Ovary (tissue), 9 donors: ENCODE results near the gene PHC2. TPM values are rescaled to one million over a fixed set of nuclear protein-coding genes. Genes with fewer than 3 reads are reported as not detected.

Source experiments
- DNase-seq, 5 donors: peaks; one replicate each; pipeline ENCODE4 v3.0.0-alpha.2; 2019 to 2020
- H3K27ac ChIP-seq, 2 donors: fragments of 200-600 bp; one replicate each; pipeline versions ENCODE4 v1.5.1 to v1.8.0; 2019 to 2022
- H3K27me3 ChIP-seq: fragments of 200-600 bp; one replicate; pipeline ENCODE4 v1.8.0; 2022
- H3K36me3 ChIP-seq: fragments of 200-600 bp; sonication (generic); one replicate; pipeline ENCODE4 v1.5.1; 2019
- H3K4me1 ChIP-seq: one replicate; pipeline ENCODE4 v1.8.1; 2013; ENCODE audit warnings: mild to moderate bottlenecking, moderate library complexity; ENCODE audit not compliant: insufficient read depth
- H3K4me3 ChIP-seq: fragments of 200-600 bp; sonication (generic); one replicate; pipeline ENCODE4 v1.5.1; 2017
- H3K9me3 ChIP-seq, 2 donors: fragments of 200-600 bp in 1 of 2; sonication (generic) in 1 of 2; one replicate each; pipeline versions ENCODE4 v1.5.1 to v1.8.1; 2013 to 2019; ENCODE audit warnings: mild to moderate bottlenecking in 1 of 2, moderate library complexity in 1 of 2
- EP300 ChIP-seq: sonication (generic); formaldehyde crosslinking; IDR thresholded peaks from one replicate; pipeline ENCODE4 v1.6.1; 2017; ENCODE audit warnings: antibody characterized with exemption
- POLR2A ChIP-seq: fragments of 450-650 bp; IDR thresholded peaks from one replicate; pipeline ENCODE4 v1.6.1; 2017; ENCODE audit warnings: antibody characterized with exemption, mild to moderate bottlenecking, moderate library complexity
- WGBS, 3 donors: extraction: QIAGEN DNeasy Blood & Tissue Kit in 1 of 3; methylation state at CpG; one replicate each; pipeline versions ENCODE4 v1.1.5 to v1.1.7; 2013 to 2017; 5-methylcytosine and 5-hydroxymethylcytosine counted together
- intact Hi-C, 4 donors: fragments of 100-400 bp; cut with DNase I; formaldehyde crosslinking; loops; one replicate each; pipeline versions ENCODE4 v1.11.0 to v1.15.1; 2022 to 2023
- polyA plus RNA-seq, 2 donors: library from polyadenylated mRNA; stranded (reverse); fragments of 200-250 nt in 1 of 2; fragments of 350-450 nt in 1 of 2; fragmentation: Illumina TruSeq in 1 of 2; extraction: RNeasy Lipid Tissue Mini Kit (QIAGEN cat#74804) in 1 of 2; gene quantifications; one replicate each; pipeline ENCODE4 v1.2.3, GENCODE V29; 2013 to 2014
- total RNA-seq, 7 donors: library from RNA; depleted of rRNA in 2 of 7; stranded (reverse); fragments of >200 nt in 2 of 7; fragmentation: NEBNext Ultra II Directional in 3 of 7; extraction: Animal tissue kit (Norgen Biotek cat#: 25700) in 3 of 7; gene quantifications; one replicate each; pipeline versions ENCODE4 v1.1.0 to v1.2.4, GENCODE V29; 2016 to 2023
- TF ChIP-seq, protein P1 (sequence below), 3 donors: fragments of 450-650 bp in 2 of 3; fragments of 200-600 bp in 1 of 3; IDR thresholded peaks; one replicate each; pipeline versions ENCODE4 v1.5.1 to v1.8.0; 2016 to 2022; ENCODE audit warnings: antibody characterized with exemption in 3 of 3, mild to moderate bottlenecking in 1 of 3
- donor health status: DM: no; HTN: no; CAD: no; lungs with moderate emphysema.
- donor health status: DM: no; HTN: no; CAD: no.
- donor health status: Bipolar disorder and iron deficiency.
- donor health status: DM: yes; HTN: yes; CAD: no.
- donor health status: DM: no; HTN: no; CAD: no.
- donor health status: DM: yes; HTN: yes; CAD: no.

PHC2 gene
- total and polyA plus RNA-seq, 9 donors, result 52.3 to 101 (median 85.5) TPM

DNA sequence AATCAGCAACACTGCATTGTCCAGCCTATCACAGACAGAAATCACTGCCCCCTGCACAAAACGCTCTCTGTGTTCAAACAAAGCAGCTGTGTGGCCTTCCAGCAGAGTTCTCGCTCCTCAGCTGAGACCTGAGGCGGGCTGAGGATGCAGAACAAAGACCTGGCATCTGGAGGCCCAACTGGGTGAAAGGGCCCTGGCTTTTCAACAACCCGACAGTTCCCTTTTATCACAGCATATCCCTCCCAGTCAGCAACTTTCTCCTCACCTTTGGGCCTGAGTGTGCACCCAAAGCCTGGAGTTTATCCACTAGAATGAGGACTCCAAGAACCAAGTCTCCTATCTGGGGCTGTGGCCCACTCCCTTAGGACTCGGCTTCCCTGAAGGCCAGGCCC lies 67.4 kb downstream of the PHC2 start:
- WGBS, 3 donors, result 22 to 59% (median 35%) methylated on average over 5 of the region's 5 CpGs
- TF ChIP-seq, protein P1, sequence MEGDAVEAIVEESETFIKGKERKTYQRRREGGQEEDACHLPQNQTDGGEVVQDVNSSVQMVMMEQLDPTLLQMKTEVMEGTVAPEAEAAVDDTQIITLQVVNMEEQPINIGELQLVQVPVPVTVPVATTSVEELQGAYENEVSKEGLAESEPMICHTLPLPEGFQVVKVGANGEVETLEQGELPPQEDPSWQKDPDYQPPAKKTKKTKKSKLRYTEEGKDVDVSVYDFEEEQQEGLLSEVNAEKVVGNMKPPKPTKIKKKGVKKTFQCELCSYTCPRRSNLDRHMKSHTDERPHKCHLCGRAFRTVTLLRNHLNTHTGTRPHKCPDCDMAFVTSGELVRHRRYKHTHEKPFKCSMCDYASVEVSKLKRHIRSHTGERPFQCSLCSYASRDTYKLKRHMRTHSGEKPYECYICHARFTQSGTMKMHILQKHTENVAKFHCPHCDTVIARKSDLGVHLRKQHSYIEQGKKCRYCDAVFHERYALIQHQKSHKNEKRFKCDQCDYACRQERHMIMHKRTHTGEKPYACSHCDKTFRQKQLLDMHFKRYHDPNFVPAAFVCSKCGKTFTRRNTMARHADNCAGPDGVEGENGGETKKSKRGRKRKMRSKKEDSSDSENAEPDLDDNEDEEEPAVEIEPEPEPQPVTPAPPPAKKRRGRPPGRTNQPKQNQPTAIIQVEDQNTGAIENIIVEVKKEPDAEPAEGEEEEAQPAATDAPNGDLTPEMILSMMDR (IDR thresholded peaks at IDR 0.05), result no peak
- no peak for TF ChIP-seq POLR2A
- no peak for TF ChIP-seq EP300
- H3K4me3 ChIP-seq, result no peak overlapping the region
- no peaks in the 10 kb centered on the region for H3K27me3 ChIP-seq
- no peaks in the 10 kb centered on the region for H3K9me3 ChIP-seq
- DNase-seq, result peak in 1 of 5 donors; percentile 30
- H3K27ac ChIP-seq, result peak overlapping the region; percentile 55 to 68
- no peaks in the 10 kb centered on the region for H3K36me3 ChIP-seq
- intact Hi-C loops, result no loop called here
- H3K4me1 ChIP-seq, result peaks cover 17% of the 10 kb centered on the region

GRCh38 chr1:33363021-33363420 lies 67.9 kb downstream of the PHC2 start:
- TF ChIP-seq, protein P1 (IDR thresholded peaks at IDR 0.05), result no peak
- TF ChIP-seq EP300, result no peak
- H3K9me3 ChIP-seq, result no peaks in the 10 kb centered on the region
- intact Hi-C loops, result no loop called here
- DNase-seq, result no peak
- peak overlapping the region; percentile 35 to 68 for H3K27ac ChIP-seq
- H3K36me3 ChIP-seq, result no peaks in the 10 kb centered on the region
- no peaks in the 10 kb centered on the region for H3K27me3 ChIP-seq
- 28 to 41% (median 31%) methylated on average over 5 of the region's 5 CpGs for WGBS, 3 donors
- peaks cover 17% of the 10 kb centered on the region for H3K4me1 ChIP-seq
- H3K4me3 ChIP-seq, result no peak overlapping the region

- H3K4me1 ChIP-seq, result peaks cover 17% of the 10 kb centered on the region
- H3K27ac ChIP-seq, result no peak overlapping the region
- H3K9me3 ChIP-seq, result no peaks in the 10 kb centered on the region
- DNase-seq, result no peak
- WGBS, 3 donors, result 36 to 58% (median 51%) methylated on average over 11 of the region's 11 CpGs
- no peak overlapping the region for H3K4me3 ChIP-seq
- TF ChIP-seq EP300, result no peak
- TF ChIP-seq POLR2A, result no peak
- TF ChIP-seq, protein P1 (IDR thresholded peaks at IDR 0.05), result no peak
- intact Hi-C loops, result no loop called here
- H3K36me3 ChIP-seq, result no peaks in the 10 kb centered on the region
- no peaks in the 10 kb centered on the region for H3K27me3 ChIP-seq
Measured at GRCh38 chr1:33361532-33362235, 69.2 kb downstream of the PHC2 start.

GRCh38 chr1:33360367-33360766 lies 70.5 kb downstream of the PHC2 start:
- H3K27ac ChIP-seq, result no peak overlapping the region
- TF ChIP-seq POLR2A, result no peak
- TF ChIP-seq EP300, result no peak
- TF ChIP-seq, protein P1 (IDR thresholded peaks at IDR 0.05), result no peak
- WGBS, 3 donors, result 72 to 84% (median 79%) methylated on average over 1 of the region's 1 CpG
- no peak for DNase-seq
- H3K4me3 ChIP-seq, result no peak overlapping the region
- H3K9me3 ChIP-seq, result no peaks in the 10 kb centered on the region
- intact Hi-C loops, result no loop called here
- H3K4me1 ChIP-seq, result peaks cover 13% of the 10 kb centered on the region
- no peaks in the 10 kb centered on the region for H3K27me3 ChIP-seq
- no peaks in the 10 kb centered on the region for H3K36me3 ChIP-seq
